Measurements from ENCODE around the gene NCAPG2. TPM values are rescaled to one million over a fixed set of nuclear protein-coding genes. Genes with fewer than 3 reads are reported as not detected.

Gene NCAPG2
- polyA plus RNA-seq, 3 donors, result 1.1 to 3.1 (median 1.7) TPM

DNA sequence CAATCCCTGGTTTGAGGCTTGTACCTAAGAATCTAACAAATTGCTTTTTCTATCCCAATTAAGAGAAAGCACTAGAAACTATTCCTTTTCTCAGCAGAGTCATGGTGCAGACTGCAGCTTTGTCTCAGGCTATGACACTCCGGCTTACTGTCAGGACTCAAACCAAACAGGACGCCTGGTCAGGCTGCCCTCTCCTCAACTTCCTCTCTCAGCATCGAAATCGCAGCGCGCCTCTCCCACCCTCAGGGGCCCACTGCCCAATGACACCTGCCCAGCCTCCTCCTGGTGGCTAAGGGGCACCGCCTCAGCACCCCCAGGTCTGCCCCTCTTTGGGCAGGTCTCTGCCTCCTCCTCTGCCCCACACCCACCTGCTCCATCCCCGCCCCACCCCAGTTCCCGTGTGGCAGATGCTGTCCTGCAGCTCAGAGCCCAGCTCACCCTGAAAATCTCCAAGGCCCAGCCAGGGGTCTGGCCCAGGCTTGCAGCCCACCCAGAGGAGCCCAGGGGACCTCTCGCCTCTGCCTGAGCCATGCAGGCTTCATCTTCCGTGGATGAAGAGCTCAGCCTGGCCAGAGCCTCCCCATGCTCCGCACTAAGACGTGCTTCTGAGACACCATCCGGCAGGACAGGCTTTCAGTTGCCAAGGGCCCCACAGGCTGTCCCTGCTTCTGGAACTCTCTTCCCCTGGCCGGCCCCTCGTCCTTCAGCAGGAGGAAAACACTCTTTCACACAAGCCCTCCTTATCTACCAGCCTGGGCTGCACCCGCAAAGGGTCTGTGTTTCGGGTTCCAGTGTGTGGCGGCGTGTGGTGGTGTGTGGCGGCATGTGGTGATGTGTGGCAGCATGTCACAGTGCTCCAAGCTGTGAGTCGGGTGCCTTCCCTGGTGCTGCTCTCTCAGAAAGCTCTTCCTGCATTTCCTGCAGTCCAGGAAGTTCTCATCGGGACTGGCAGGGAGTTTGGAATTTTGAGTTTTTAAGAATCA, 100.5 kb downstream of the NCAPG2 start:
- Mint-ChIP-seq H3K4me1 (peaks cover under 1% of the 10 kb centered on the region), H3K27ac (no peak overlapping the region), H3K9me3 (peaks cover 0 to 1% (median 0%) of the 10 kb centered on the region in 7 donors), H3K36me3 (peaks cover 16 to 39% of the 10 kb centered on the region in 2 donors), H3K4me3 (no peak overlapping the region), H3K27me3 (ENCODE audit: low read depth in 3 of 3) (no peaks in the 10 kb centered on the region)
- no peak overlapping the region for H2AFZ ChIP-seq (ENCODE audit: insufficient read depth, low read depth, low read length, poor library complexity, severe bottlenecking)
- no peak overlapping the region for H3K9ac ChIP-seq (ENCODE audit: insufficient read depth, low read length, poor library complexity, severe bottlenecking)
- H3K27ac ChIP-seq (ENCODE audit: low read depth in 1 of 2, low read length in 2 of 2), result no peak overlapping the region
- H3K4me3 ChIP-seq (replicated peaks in 1 of 3; ENCODE audit: low read depth in 2 of 3, low read length in 3 of 3), result no peak overlapping the region
- DNase-seq, result no peak
- H3K36me3 ChIP-seq (replicated peaks in 1 of 2; ENCODE audit: control insufficient read depth in 1 of 2, insufficient read depth in 2 of 2, low read length in 2 of 2), result peaks cover 2 to 23% of the 10 kb centered on the region in 2 donors
- H3K4me1 ChIP-seq (ENCODE audit: control insufficient read depth in 1 of 2, insufficient read depth in 2 of 2, low read length in 2 of 2), result no peaks in the 10 kb centered on the region
- intact Hi-C loops (cut with micrococcal nuclease), result no loop called here
- H3K9me3 ChIP-seq (replicated peaks in 1 of 2; ENCODE audit: control insufficient read depth in 1 of 2, insufficient read depth in 1 of 2, low read length in 2 of 2), result no peaks in the 10 kb centered on the region
- H4K20me1 ChIP-seq (ENCODE audit: insufficient read depth, low read length), result no peaks in the 10 kb centered on the region
- WGBS (ENCODE audit: insufficient coverage), result 69% methylated on average over 17 of the region's 23 CpGs
- TF ChIP-seq CTCF (IDR thresholded peaks at IDR 0.05), result no peak
- no peak overlapping the region for H3K4me2 ChIP-seq (replicated peaks; ENCODE audit: extremely low read depth, low read length, poor library complexity, severe bottlenecking)
- H3K79me2 ChIP-seq (ENCODE audit: insufficient read depth, low read length), result no peaks in the 10 kb centered on the region
- H3K27me3 ChIP-seq (ENCODE audit: control insufficient read depth in 2 of 2, insufficient read depth in 2 of 2, low read length in 2 of 2), result no peaks in the 10 kb centered on the region

DNA sequence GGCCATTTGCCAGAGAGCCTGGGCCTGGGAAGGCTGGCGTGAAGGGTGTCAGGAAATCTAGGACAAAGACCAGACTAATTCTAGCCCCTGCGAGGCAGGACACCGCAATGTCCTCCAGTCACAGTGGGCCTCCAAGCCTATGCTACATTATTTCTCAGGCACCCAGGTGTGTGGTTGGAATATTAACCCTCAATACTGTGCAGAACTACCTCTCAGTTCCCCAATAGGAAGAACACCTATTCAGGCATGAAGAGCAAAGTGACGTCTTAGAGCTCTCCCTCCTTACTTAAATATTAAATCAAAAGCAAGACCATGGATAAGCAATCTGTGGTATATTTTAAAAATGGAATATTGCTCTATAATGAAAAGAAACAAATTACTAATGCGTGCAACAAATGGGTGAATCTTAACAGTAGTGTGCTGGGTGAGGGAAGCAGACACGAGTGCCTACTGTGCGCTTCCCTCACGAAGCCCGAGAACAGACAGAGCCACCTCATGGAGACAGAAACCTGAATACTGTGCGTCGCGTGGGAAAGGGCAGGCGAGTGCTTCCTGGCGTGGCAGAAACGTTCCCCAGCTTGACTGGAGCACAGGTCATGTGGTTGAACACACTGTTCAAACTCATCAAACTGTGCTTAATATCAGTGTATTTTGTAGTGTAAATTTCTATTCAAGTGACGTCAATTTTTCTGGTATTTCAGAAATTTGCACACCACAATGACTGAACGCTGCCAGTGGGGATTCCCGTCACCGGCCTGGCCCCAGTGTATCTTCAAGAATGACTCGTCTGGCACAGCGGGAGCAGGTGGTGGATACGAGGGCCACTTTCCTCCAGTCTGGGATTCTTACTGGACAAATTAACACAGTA, 101.5 kb downstream of the NCAPG2 start:
- no peak overlapping the region for H3K27ac ChIP-seq (ENCODE audit: low read depth in 1 of 2, low read length in 2 of 2)

More for the DNA sequence above, 101.5 kb downstream of the NCAPG2 start:
- no peaks in the 10 kb centered on the region for H4K20me1 ChIP-seq (ENCODE audit: insufficient read depth, low read length)
- H3K4me1 ChIP-seq (ENCODE audit: control insufficient read depth in 1 of 2, insufficient read depth in 2 of 2, low read length in 2 of 2), result no peaks in the 10 kb centered on the region
- peaks cover 0 to 1% (median 0%) of the 10 kb centered on the region in 7 donors for H3K9me3 Mint-ChIP-seq
- no peaks in the 10 kb centered on the region for H3K27me3 Mint-ChIP-seq (ENCODE audit: low read depth in 3 of 3)
- no peaks in the 10 kb centered on the region for H3K79me2 ChIP-seq (ENCODE audit: insufficient read depth, low read length)
- no peak for DNase-seq
- no peak overlapping the region for H3K4me2 ChIP-seq (replicated peaks; ENCODE audit: extremely low read depth, low read length, poor library complexity, severe bottlenecking)
- H3K36me3 ChIP-seq (replicated peaks in 1 of 2; ENCODE audit: control insufficient read depth in 1 of 2, insufficient read depth in 2 of 2, low read length in 2 of 2), result peaks cover 2 to 18% of the 10 kb centered on the region in 2 donors
- no peaks in the 10 kb centered on the region for H3K4me1 Mint-ChIP-seq
- H3K27me3 ChIP-seq (ENCODE audit: control insufficient read depth in 2 of 2, insufficient read depth in 2 of 2, low read length in 2 of 2), result no peaks in the 10 kb centered on the region
- WGBS (ENCODE audit: insufficient coverage), result 89% methylated on average over 18 of the region's 22 CpGs
- intact Hi-C loops (cut with micrococcal nuclease), result no loop called here
- H3K4me3 Mint-ChIP-seq, result no peak overlapping the region
- H3K9ac ChIP-seq (ENCODE audit: insufficient read depth, low read length, poor library complexity, severe bottlenecking), result no peak overlapping the region
- peaks cover 15 to 34% of the 10 kb centered on the region in 2 donors for H3K36me3 Mint-ChIP-seq
- no peak for TF ChIP-seq CTCF (IDR thresholded peaks at IDR 0.05)
- no peak overlapping the region for H3K4me3 ChIP-seq (replicated peaks in 1 of 3; ENCODE audit: low read depth in 2 of 3, low read length in 3 of 3)
- no peak overlapping the region for H2AFZ ChIP-seq (ENCODE audit: insufficient read depth, low read depth, low read length, poor library complexity, severe bottlenecking)
- H3K27ac Mint-ChIP-seq, result no peak overlapping the region
- no peaks in the 10 kb centered on the region for H3K9me3 ChIP-seq (replicated peaks in 1 of 2; ENCODE audit: control insufficient read depth in 1 of 2, insufficient read depth in 1 of 2, low read length in 2 of 2)
